ENCODE results near the gene HVCN1. TPM values are rescaled to one million over a fixed set of nuclear protein-coding genes. Genes with fewer than 3 reads are reported as not detected.
A peak's percentile ranks its signal among the peaks of the same experiment; 100 is the strongest.
"Not testable (repeated sequence)": the region's sequence is repeated elsewhere in the genome, so short reads cannot be mapped to it uniquely, and the experiment has no call there.

Gene HVCN1, protein sequence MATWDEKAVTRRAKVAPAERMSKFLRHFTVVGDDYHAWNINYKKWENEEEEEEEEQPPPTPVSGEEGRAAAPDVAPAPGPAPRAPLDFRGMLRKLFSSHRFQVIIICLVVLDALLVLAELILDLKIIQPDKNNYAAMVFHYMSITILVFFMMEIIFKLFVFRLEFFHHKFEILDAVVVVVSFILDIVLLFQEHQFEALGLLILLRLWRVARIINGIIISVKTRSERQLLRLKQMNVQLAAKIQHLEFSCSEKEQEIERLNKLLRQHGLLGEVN
- 10 to 100 TPM; 16.0 to 18.7 TPM for total RNA-seq

DNA sequence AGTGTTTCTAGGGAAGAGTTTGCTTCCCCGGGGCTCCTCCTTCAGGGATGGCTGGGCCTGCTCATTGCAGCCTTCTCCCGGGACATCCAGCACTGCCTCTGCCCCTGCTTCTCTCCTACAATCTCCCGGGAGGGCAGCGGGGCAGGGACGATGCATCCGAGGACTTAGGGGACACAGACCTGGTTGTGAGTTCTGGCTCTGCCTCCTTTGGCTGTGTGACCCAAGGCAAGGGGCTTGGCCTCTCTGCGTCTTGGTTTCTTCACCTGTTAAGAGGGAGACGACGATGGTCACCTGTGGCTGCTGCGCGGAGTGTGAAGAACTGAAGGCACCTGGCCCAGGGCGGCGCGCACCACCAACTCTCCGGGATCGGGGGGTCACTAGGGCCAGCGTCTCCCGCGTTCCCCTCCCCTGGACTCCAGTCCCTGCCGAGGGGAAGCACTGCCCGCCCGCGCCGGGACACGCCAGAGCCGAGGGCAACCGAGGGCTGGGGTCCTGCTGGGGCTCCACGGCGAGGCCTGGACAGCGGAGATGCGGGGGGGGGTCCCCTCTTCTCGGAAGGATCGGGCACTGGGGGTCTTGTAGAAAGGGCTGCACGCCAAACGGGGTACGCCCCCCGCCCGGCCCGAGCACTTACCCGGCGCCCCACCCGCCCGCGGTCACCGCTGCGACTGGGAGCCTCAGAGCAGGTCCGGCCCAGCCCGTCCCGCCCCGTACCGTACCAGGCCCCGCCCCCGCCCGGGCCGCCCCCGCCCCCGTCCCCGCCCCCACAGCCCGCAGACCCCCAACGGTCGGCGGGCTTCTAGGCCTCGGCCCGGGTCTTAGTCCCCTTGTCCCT, at the start of gene HVCN1:
HVCN1 (minus strand) TSS at position 670 of the 835 bp plus-strand sequence. CDS start 5,870 bp downstream, outside the sequence.
- Mint-ChIP-seq H3K27ac (peak within 1 kb of the TSS; percentile 96), H3K9me3 (no peaks in the 10 kb centered on the region), H3K27me3 (peaks cover 5% of the 10 kb centered on the region), H3K4me1 (peaks cover 55% of the 10 kb centered on the region), H3K4me3 (peak within 1 kb of the TSS; percentile 84), H3K36me3 (ENCODE audit: low read depth) (peaks cover 24% of the 10 kb centered on the region)
- CTCF ChIA-PET, result interaction anchor here (1.0 kb wide), 2 partner anchors 9 to 238 kb away, joined by 3 read pairs; partner anchors contain the start of gene ARPC3
- POLR2A ChIA-PET, result no interaction called here
- peak; percentile 51 for DNase-seq

DNA sequence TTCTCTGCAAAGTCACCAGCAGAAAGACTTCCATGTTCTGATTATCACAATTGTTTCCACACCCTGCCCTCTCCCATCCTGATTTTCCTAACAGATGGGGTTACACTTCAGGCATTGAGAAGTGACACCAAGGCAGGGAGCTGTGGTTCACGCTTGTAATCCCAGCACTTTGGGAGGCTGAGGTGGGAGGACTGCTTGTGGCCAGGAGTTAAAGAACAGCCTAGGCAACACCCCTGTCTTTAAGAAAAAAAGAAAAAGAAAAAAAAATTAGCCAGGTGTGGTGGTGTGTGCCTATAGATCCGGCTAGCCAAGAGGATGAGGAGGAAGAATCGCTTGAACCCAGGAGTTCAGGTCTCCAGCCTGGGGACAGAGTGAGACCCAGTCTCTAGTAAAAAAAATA, 48.6 kb upstream of the HVCN1 start:
- ChIA-PET POLR2A (no interaction called here), CTCF (interaction anchor here (1.2 to 2.3 kb wide), 2 partner anchors 10 to 16 kb away, joined by 3 to 9 read pairs; no protein-coding TSS in a partner anchor)
- H3K9me3 Mint-ChIP-seq, result no peaks in the 10 kb centered on the region
- H3K27ac Mint-ChIP-seq, result peak overlapping the region; percentile 75
- H3K4me3 Mint-ChIP-seq, result peak overlapping the region; percentile 31
- H3K27me3 Mint-ChIP-seq, result no peaks in the 10 kb centered on the region
- peaks cover 68% of the 10 kb centered on the region for H3K4me1 Mint-ChIP-seq
- H3K36me3 Mint-ChIP-seq (ENCODE audit: low read depth), result peaks cover 51% of the 10 kb centered on the region
- no peak for DNase-seq

DNA sequence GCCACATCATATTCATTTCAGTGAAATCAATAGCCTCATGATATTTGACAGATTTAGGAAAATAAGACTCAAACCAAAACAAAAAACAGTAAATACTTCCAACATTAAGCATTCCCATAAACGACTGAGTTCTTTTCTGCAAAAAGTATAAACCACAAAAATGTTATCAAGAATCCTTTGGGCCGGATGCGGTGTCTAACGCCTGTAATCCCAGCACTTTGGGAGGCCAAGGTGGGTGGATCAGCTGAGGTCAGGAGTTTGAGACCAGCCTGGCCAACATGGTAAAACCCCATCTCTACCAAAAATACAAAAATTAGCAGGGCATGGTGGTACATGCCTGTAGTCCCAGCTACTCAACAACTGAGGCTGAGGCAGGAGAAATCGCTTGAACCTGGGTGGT, 48.1 kb upstream of the HVCN1 start:
- H3K4me3 Mint-ChIP-seq, result peak overlapping the region; percentile 35
- H3K27ac Mint-ChIP-seq, result peak overlapping the region; percentile 32
- DNase-seq, POLR2A ChIA-PET, H3K27me3 Mint-ChIP-seq, H3K9me3 Mint-ChIP-seq: not testable (repeated sequence)
- peaks cover 54% of the 10 kb centered on the region for H3K36me3 Mint-ChIP-seq (ENCODE audit: low read depth)
- CTCF ChIA-PET, result interaction anchor here (1.2 kb wide), 1 partner anchor 16 kb away, joined by 3 read pairs; no protein-coding TSS in a partner anchor
- peaks cover 74% of the 10 kb centered on the region for H3K4me1 Mint-ChIP-seq

DNA sequence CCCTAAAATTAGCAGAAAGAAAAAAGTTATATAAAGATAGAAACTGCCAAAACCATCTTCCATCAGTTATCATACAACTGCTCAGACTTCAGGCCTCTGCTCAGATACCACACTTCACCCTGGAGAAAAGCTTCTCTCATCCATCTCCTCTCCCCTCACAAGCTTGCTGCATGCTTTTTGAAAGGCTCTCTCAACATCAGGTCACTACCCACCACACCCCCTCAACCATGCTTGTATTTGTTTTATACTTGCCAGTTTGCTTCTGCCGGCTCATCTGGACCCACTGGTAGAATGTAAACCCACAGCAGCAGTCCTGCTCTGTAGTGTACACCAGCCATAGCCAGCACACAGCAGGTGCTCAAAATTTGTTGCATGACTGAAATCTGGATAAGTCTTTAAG, 45.0 kb upstream of the HVCN1 start:
- Mint-ChIP-seq H3K36me3 (ENCODE audit: low read depth) (peaks cover 54% of the 10 kb centered on the region), H3K9me3 (no peaks in the 10 kb centered on the region), H3K27ac (peak overlapping the region; percentile 54), H3K27me3 (no peaks in the 10 kb centered on the region), H3K4me3 (no peak overlapping the region), H3K4me1 (peaks cover 71% of the 10 kb centered on the region)
- POLR2A ChIA-PET, result no interaction called here
- CTCF ChIA-PET, result interaction anchor here (0.5 to 0.6 kb wide), 2 partner anchors 25 to 617 kb away, joined by 3 read pairs; no protein-coding TSS in a partner anchor
- no peak for DNase-seq

DNA sequence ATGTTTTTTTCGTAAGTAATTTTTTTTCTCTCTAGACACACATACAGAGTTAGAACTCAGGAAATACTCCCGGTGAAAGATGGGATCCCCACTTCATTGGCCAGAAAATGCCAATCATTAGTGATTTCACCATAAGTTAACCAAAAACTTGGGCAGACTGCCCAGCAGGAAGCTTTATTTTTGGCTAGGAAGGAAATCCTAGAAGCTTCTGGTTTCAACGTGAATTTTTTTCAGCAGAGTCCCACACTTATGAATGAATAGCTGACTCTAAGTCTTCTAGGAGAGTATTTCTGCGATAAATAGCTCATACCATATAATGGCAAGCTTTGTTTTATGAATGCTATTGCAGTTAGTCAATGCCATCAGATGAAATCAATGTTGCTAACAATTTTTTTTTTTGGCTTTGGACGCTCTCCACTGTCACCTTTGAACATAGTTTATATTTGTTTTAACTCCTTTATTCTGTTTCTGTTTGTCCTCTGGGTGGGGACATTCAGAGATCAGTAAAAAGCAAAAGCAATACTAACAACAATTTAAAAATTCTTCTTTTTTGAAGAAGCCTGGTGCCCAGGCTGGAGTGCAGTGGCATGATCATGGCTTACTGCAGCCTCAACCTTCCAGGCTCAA, 44.3 kb upstream of the HVCN1 start:
- Mint-ChIP-seq H3K9me3 (no peaks in the 10 kb centered on the region), H3K27ac (no peak overlapping the region), H3K4me3 (no peak overlapping the region), H3K27me3 (no peaks in the 10 kb centered on the region), H3K36me3 (ENCODE audit: low read depth) (peaks cover 57% of the 10 kb centered on the region), H3K4me1 (peaks cover 70% of the 10 kb centered on the region)
- ChIA-PET CTCF (interaction anchor here (0.6 kb wide), 2 partner anchors 8 to 617 kb away, joined by 3 read pairs; no protein-coding TSS in a partner anchor), POLR2A (no interaction called here)
- DNase-seq, result no peak

DNA sequence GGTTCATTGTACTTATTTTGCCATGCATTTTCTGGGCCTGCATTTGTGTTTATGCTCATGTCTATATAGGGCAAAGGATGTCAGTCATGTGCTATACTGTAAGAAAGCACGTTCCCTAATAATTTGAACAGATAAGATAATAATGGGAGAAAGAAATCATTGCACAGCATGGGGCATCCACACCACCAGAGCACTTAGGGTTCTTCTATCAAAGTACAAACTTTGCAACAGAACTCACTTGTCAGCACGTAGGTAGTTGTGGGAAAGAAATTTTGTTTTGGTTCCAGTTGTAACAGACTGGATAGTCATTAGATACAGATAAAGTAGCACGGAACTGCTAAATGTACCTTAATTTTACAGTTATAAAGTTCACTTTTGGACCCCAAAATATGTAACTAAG, 43.7 kb upstream of the HVCN1 start:
- peaks cover 69% of the 10 kb centered on the region for H3K4me1 Mint-ChIP-seq
- H3K36me3 Mint-ChIP-seq (ENCODE audit: low read depth), result peaks cover 60% of the 10 kb centered on the region
- POLR2A ChIA-PET, result no interaction called here
- CTCF ChIA-PET, result interaction anchor here (0.6 kb wide), 1 partner anchor 9 kb away, joined by 3 read pairs; no protein-coding TSS in a partner anchor
- H3K4me3 Mint-ChIP-seq, result no peak overlapping the region
- DNase-seq, result no peak
- H3K9me3 Mint-ChIP-seq, result no peaks in the 10 kb centered on the region
- no peak overlapping the region for H3K27ac Mint-ChIP-seq
- no peaks in the 10 kb centered on the region for H3K27me3 Mint-ChIP-seq

DNA sequence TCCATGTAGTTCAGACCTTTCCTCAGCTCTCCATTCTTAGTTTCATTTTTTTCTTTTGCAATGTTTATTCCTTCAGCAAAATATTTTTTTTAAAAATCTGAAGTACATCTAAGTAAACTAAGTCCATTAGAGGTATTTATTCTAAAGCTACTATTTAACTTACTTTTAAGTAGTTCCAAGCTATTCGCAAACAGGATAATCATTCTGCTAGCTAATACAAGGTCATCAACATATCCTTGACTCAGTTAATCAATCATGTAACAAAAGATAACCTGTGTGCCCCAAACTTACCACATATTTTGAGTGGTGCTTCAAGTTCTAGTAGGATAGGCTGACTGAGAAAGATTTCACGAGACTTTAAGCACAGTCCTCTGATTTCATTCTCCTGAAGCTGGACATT, 42.6 kb upstream of the HVCN1 start:
- Mint-ChIP-seq H3K4me1 (peaks cover 65% of the 10 kb centered on the region), H3K9me3 (no peaks in the 10 kb centered on the region), H3K36me3 (ENCODE audit: low read depth) (peaks cover 67% of the 10 kb centered on the region), H3K4me3 (no peak overlapping the region), H3K27me3 (no peaks in the 10 kb centered on the region), H3K27ac (no peak overlapping the region)
- CTCF ChIA-PET, result interaction anchor here (0.6 to 1.6 kb wide), 2 partner anchors 10 to 157 kb away, joined by 3 to 6 read pairs; no protein-coding TSS in a partner anchor
- POLR2A ChIA-PET, result no interaction called here
- DNase-seq, result no peak

DNA sequence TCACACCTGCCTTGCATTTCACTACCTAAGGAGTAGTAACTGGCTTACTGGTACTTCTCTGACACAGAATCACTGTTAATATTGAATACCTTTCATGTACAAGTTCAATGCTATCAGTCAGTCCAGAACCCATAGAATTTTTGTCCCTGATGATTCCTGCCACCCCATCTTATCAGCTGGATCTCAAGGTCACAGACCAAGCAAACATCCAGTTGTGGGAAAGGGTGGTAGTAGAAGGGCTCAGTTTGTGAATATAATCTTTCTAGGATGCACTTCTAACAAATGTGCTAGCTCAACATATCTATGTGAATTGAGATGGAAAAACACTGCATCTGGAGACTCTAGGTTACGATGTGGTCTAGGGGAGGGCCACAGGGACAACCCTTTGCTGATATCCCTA, 39.7 kb upstream of the HVCN1 start:
- ChIA-PET POLR2A (no interaction called here), CTCF (no interaction called here)
- no peak for DNase-seq
- Mint-ChIP-seq H3K9me3 (no peaks in the 10 kb centered on the region), H3K36me3 (ENCODE audit: low read depth) (peaks cover 71% of the 10 kb centered on the region), H3K4me3 (no peak overlapping the region), H3K27ac (no peak overlapping the region), H3K4me1 (peaks cover 54% of the 10 kb centered on the region), H3K27me3 (no peaks in the 10 kb centered on the region)

DNA sequence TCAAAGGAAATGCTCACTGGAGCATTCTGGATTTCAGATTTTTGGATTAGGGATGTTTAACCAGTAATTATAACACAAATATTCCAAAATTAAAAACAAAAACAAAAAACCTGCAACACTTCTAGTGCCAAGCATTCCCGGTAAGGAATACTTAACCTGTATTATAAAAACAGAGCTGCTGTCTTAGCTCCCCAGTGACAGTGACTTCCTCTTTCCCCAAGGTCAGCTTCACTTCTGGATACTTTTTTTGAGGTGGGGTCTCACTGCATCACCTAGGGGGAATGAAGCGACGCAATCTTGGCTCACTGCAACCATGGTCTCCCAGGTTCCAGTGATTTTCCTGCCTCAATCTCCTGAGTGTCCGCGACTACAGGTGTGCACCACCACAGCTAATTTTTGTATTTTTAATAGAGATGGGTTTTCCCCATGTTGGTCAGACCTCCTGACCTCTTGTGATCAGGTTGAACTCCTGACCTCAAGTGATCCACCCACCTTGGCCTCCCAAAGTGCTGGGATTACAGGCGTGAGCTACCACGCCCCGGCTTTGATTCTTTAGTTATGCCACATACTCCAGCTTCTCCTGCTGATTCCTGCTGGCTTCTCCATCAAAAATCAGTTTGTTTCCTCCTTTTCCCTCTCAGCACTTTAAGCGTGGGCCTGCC, 37.9 kb upstream of the HVCN1 start:
- peaks cover 36% of the 10 kb centered on the region for H3K4me1 Mint-ChIP-seq
- POLR2A ChIA-PET, result no interaction called here

DNA sequence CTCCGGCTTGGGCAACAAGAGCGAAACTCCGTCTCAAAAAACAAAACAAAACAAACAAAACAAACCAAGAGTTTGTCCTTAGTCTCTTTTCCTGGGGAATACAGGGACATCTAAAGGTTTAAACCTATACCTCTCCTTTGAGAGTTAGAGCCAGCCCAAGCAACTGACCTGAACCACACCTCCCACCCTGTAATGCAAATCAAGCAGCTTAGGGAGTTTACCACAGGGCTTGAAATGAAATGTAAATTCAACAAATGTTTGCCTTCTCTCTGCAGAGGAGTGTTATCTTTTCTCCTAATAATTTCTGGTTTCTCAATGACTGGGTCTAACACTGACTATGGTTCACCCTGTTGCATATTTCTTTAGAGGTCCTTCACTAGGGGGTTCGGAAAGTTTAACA, 37.1 kb upstream of the HVCN1 start:
- H3K9me3 Mint-ChIP-seq, result no peaks in the 10 kb centered on the region

More for the DNA sequence above, 37.9 kb upstream of the HVCN1 start:
- DNase-seq, result no peak
- CTCF ChIA-PET, result interaction anchor here (1.2 to 1.8 kb wide), 3 partner anchors 12 to 76 kb away, joined by 3 to 9 read pairs (median 6); no protein-coding TSS in a partner anchor
- Mint-ChIP-seq H3K27ac (peak overlapping the region; percentile 74), H3K36me3 (ENCODE audit: low read depth) (peaks cover 73% of the 10 kb centered on the region), H3K27me3 (no peaks in the 10 kb centered on the region), H3K4me3 (no peak overlapping the region), H3K9me3 (no peaks in the 10 kb centered on the region)

DNA sequence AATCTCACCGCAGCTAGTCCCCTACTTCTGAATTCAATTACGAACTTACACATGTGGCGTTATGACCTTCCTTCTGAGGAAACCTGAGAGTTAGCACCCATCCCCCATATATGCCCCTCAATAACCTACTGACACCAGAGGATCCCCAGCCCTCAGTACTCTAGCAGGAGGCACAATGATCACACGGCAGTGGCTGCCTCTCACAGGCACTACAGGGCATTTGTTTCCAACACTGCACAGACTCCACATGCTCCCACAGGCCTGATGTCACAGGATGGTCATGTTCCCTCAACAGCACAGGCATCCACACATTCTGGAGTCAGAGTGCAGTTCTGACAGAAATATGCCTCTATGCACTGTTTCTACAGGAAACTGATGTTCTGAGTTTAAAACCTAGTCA, 36.4 kb upstream of the HVCN1 start:
- Mint-ChIP-seq H3K4me1 (peaks cover 24% of the 10 kb centered on the region), H3K36me3 (ENCODE audit: low read depth) (peaks cover 75% of the 10 kb centered on the region), H3K27me3 (no peaks in the 10 kb centered on the region), H3K4me3 (no peak overlapping the region), H3K27ac (peak overlapping the region; percentile 42), H3K9me3 (no peaks in the 10 kb centered on the region)
- CTCF ChIA-PET, result interaction anchor here (0.6 kb wide), 1 partner anchor 835 kb away, joined by 4 read pairs; no protein-coding TSS in a partner anchor
- POLR2A ChIA-PET, result no interaction called here
- DNase-seq, result no peak

More for the DNA sequence above, 37.1 kb upstream of the HVCN1 start:
- ChIA-PET POLR2A (no interaction called here), CTCF (no interaction called here)
- no peaks in the 10 kb centered on the region for H3K27me3 Mint-ChIP-seq
- H3K36me3 Mint-ChIP-seq (ENCODE audit: low read depth), result peaks cover 76% of the 10 kb centered on the region
- DNase-seq, result no peak
- H3K27ac Mint-ChIP-seq, result no peak overlapping the region
- peaks cover 28% of the 10 kb centered on the region for H3K4me1 Mint-ChIP-seq
- H3K4me3 Mint-ChIP-seq, result no peak overlapping the region

DNA sequence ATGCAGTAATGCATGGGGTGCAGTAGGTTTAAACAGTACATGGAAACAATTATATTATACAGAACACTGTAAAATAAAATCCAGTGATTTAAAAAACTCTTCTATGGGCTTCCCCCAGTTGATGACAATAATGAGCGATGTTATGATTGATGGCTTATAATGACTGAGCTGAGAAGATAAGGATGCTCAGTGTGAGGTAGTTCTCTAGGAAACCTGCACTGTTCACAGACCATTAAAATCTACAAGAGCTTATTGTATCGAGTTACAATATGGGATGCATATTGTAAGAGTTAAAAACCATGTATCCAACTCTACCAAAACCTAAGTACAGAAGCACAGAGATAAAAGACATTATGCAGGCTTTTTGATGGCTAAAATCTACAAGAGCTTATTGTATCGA, 34.0 kb upstream of the HVCN1 start:
- ChIA-PET CTCF (interaction anchor here (0.6 to 0.9 kb wide), 3 partner anchors 9 to 148 kb away, joined by 3 read pairs; no protein-coding TSS in a partner anchor), POLR2A (interaction anchor here (0.6 kb wide), 1 partner anchor 50 kb away, joined by 4 read pairs; no protein-coding TSS in a partner anchor)
- not testable (repeated sequence) for H3K27me3 Mint-ChIP-seq, H3K4me3 Mint-ChIP-seq, H3K9me3 Mint-ChIP-seq, DNase-seq, H3K27ac Mint-ChIP-seq
- H3K36me3 Mint-ChIP-seq (ENCODE audit: low read depth), result peaks cover 81% of the 10 kb centered on the region
- H3K4me1 Mint-ChIP-seq, result peaks cover 13% of the 10 kb centered on the region

Measured in activated CD4-positive, alpha-beta T cell treated with anti-CD3 and anti-CD28 coated beads, Interleukin-2, amount 10 ng/mL, durations not matched to agents 7 days and 5 days (primary cell).